ENCODE data around the gene NRXN3.

DNA sequence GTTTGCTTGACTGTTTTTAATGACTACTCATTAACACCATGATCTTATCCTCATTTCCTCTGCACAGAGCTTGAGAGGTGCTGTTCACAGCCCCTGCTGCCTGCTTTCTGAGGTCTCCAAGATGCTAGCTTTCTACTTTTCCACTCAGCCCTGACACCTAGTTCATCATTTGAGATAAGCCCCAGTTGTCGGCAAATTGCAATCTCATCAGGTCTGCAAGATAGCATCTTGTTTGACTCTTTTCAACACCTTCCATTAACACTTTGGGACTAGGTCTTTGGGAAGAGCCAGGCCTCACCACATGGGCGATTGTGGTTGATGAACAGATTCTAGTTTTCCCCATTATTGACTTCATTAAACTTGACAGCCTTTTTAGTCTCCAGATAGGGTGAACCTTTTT is 1136.4 kb downstream of the NRXN3 start:
- TF ChIP-seq BCL6 (CRISPR knock-in tag; IDR thresholded peaks at IDR 0.05) = no peak
- no peak for TF ChIP-seq PHF8 (CRISPR knock-in tag; IDR thresholded peaks at IDR 0.05)
- no peak for TF ChIP-seq NKX3-1 (CRISPR knock-in tag; IDR thresholded peaks at IDR 0.05)
- TF ChIP-seq ELF4 (CRISPR knock-in tag; IDR thresholded peaks at IDR 0.05; ENCODE audit: borderline replicate concordance) = no peak

Measured in HepG2 (cell line).